H9 (cell line): ENCODE data around the gene LRRC27. TPM values are rescaled to one million over a fixed set of nuclear protein-coding genes. Genes with fewer than 3 reads are reported as not detected.

Experiments used
- DNase-seq: peaks from one replicate; pipeline ENCODE4 v3.0.0-alpha.2; 2017
- H2AFZ ChIP-seq: one replicate; pipeline ENCODE4 v1.6.1; 2013; ENCODE audit warnings: mild to moderate bottlenecking, low read length, control low read depth, moderate library complexity
- H2AK5ac ChIP-seq: 2 replicates; pipeline ENCODE4 v1.6.1; 2013; ENCODE audit warnings: low read length, control low read depth, mixed read lengths; ENCODE audit not compliant: insufficient read length
- H2BK120ac ChIP-seq: one replicate; pipeline ENCODE4 v1.6.1; 2013; ENCODE audit warnings: low read depth, mild to moderate bottlenecking, low read length, control low read depth, inconsistent platforms; ENCODE audit not compliant: poor library complexity, severe bottlenecking
- H2BK12ac ChIP-seq: 2 replicates; pipeline ENCODE4 v1.6.1; 2013; ENCODE audit warnings: low read length, control low read depth, mixed read lengths, low read depth; ENCODE audit not compliant: insufficient read length
- H2BK15ac ChIP-seq: 2 replicates; pipeline ENCODE4 v1.6.1; 2013; ENCODE audit warnings: low read depth, low read length, control low read depth
- H2BK20ac ChIP-seq: one replicate; pipeline ENCODE4 v1.6.1; 2013; ENCODE audit warnings: low read depth, mild to moderate bottlenecking, low read length, control low read depth, inconsistent platforms; ENCODE audit not compliant: poor library complexity, severe bottlenecking
- H2BK5ac ChIP-seq: 2 replicates; pipeline ENCODE4 v1.6.1; 2013; ENCODE audit warnings: low read length, control low read depth, mixed read lengths; ENCODE audit not compliant: insufficient read length
- H3K14ac ChIP-seq: 2 replicates; pipeline ENCODE4 v1.6.1; 2013; ENCODE audit warnings: low read length, control low read depth; ENCODE audit not compliant: insufficient read depth
- H3K18ac ChIP-seq: 2 replicates; pipeline ENCODE4 v1.6.1; 2013; ENCODE audit warnings: low read depth, mild to moderate bottlenecking, mixed read lengths, low read length, control low read depth; ENCODE audit not compliant: insufficient read length
- H3K23ac ChIP-seq: 2 replicates; pipeline ENCODE4 v1.6.1; 2013; ENCODE audit warnings: low read length, control low read depth, mixed read lengths, low read depth; ENCODE audit not compliant: insufficient read length
- H3K23me2 ChIP-seq: 2 replicates; pipeline ENCODE4 v1.6.1; 2013; ENCODE audit warnings: low read depth, mild to moderate bottlenecking, mixed read lengths, low read length, control low read depth; ENCODE audit not compliant: insufficient read length, poor library complexity, severe bottlenecking
- H3K27ac ChIP-seq: 2 replicates; pipeline ENCODE4 v1.5.1; 2013; ENCODE audit warnings: low read length, control low read depth, mixed read lengths, low read depth; ENCODE audit not compliant: insufficient read length
- H3K27me3 ChIP-seq: 2 replicates; pipeline ENCODE4 v1.6.1; 2013; ENCODE audit warnings: low read length, control low read depth, inconsistent platforms; ENCODE audit not compliant: insufficient read depth
- H3K4ac ChIP-seq: 2 replicates; pipeline ENCODE4 v1.6.1; 2013; ENCODE audit warnings: low read depth, mild to moderate bottlenecking, control low read depth, inconsistent platforms, low read length, moderate library complexity
- H3K4me1 ChIP-seq: 2 replicates; pipeline ENCODE4 v1.6.1; 2013; ENCODE audit warnings: low read length, control low read depth, inconsistent platforms; ENCODE audit not compliant: insufficient read depth
- H3K4me2 ChIP-seq: 2 replicates; pipeline ENCODE4 v1.6.1; 2013; ENCODE audit warnings: low read length, control low read depth, mixed read lengths; ENCODE audit not compliant: insufficient read length, insufficient read depth
- H3K56ac ChIP-seq: 2 replicates; pipeline ENCODE4 v1.6.1; 2013; ENCODE audit warnings: low read depth, mild to moderate bottlenecking, mixed read lengths, low read length, control low read depth; ENCODE audit not compliant: insufficient read length
- H3K79me1 ChIP-seq: 2 replicates; pipeline ENCODE4 v1.6.1; 2013; ENCODE audit warnings: low read depth, mild to moderate bottlenecking, moderate library complexity, low read length, control low read depth, inconsistent platforms; ENCODE audit not compliant: insufficient read depth, poor library complexity, severe bottlenecking
- H3K79me2 ChIP-seq: 2 replicates; pipeline ENCODE4 v1.6.1; 2013; ENCODE audit warnings: low read length, control low read depth, inconsistent platforms; ENCODE audit not compliant: insufficient read depth
- H3K9ac ChIP-seq: 2 replicates; pipeline ENCODE4 v1.6.1; 2013; ENCODE audit warnings: low read length, control low read depth, mixed read lengths; ENCODE audit not compliant: insufficient read length; ENCODE audit errors: extremely low read depth
- H3K9me3 ChIP-seq: one replicate; pipeline ENCODE4 v1.6.1; 2013; ENCODE audit warnings: low read depth, low read length, inconsistent platforms; ENCODE audit not compliant: control insufficient read depth
- H3T11ph ChIP-seq: one replicate; pipeline ENCODE4 v1.6.1; 2013; ENCODE audit warnings: mild to moderate bottlenecking, low read length, control low read depth, inconsistent platforms
- H4K20me1 ChIP-seq: one replicate; pipeline ENCODE4 v1.6.1; 2013; ENCODE audit not compliant: control insufficient read depth, insufficient read length, insufficient read depth
- H4K5ac ChIP-seq: 2 replicates; pipeline ENCODE4 v1.6.1; 2013; ENCODE audit warnings: low read depth, mild to moderate bottlenecking, mixed read lengths, low read length, control low read depth; ENCODE audit not compliant: insufficient read length
- H4K8ac ChIP-seq: replicated peaks from 2 replicates; pipeline ENCODE4 v1.6.1; 2013; ENCODE audit warnings: low read length, control low read depth, mixed read lengths, low read depth; ENCODE audit not compliant: insufficient read length
- H4K91ac ChIP-seq: 2 replicates; pipeline ENCODE4 v1.6.1; 2013; ENCODE audit warnings: low read depth, mild to moderate bottlenecking, moderate library complexity, mixed read lengths, low read length, control low read depth; ENCODE audit not compliant: insufficient read length
- H3K27ac Mint-ChIP-seq, 3 experiments: 2 replicates in 2 of 3; 3 replicates in 1 of 3; pipeline ENCODE4 v1.8.0; 2020 to 2021; ENCODE audit warnings: mixed read lengths in 3 of 3, mild to moderate bottlenecking in 1 of 3, moderate library complexity in 1 of 3
- H3K27me3 Mint-ChIP-seq: 2 replicates; pipeline ENCODE4 v1.8.0; 2021; ENCODE audit warnings: low read depth, mild to moderate bottlenecking, moderate library complexity, mixed read lengths
- H3K36me3 Mint-ChIP-seq, 3 experiments: 2 replicates in 2 of 3; 3 replicates in 1 of 3; pipeline ENCODE4 v1.8.0; 2020 to 2021; ENCODE audit warnings: low read depth in 3 of 3, mixed read lengths in 3 of 3; ENCODE audit not compliant: insufficient read depth in 1 of 3
- H3K4me1 Mint-ChIP-seq, 2 experiments: 2 replicates each; pipeline ENCODE4 v1.8.0; 2020; ENCODE audit warnings: mixed read lengths in 2 of 2
- H3K4me3 Mint-ChIP-seq, 2 experiments: 2 replicates in 1 of 2; 3 replicates in 1 of 2; pipeline ENCODE4 v1.8.0; 2020 to 2021; ENCODE audit warnings: mild to moderate bottlenecking in 2 of 2, mixed read lengths in 2 of 2, moderate library complexity in 1 of 2
- H3K9me3 Mint-ChIP-seq, 2 experiments: 2 replicates in 1 of 2; 3 replicates in 1 of 2; pipeline ENCODE4 v1.8.0; 2020; ENCODE audit warnings: mild to moderate bottlenecking in 2 of 2, mixed read lengths in 2 of 2, moderate library complexity in 1 of 2
- WGBS: extraction: QIAGEN DNeasy Blood & Tissue Kit; methylation state at CpG from one replicate; pipeline ENCODE4 v1.1.7; 2013; ENCODE audit warnings: missing lambda C conversion rate, low lambda C conversion rate, mixed read lengths; ENCODE audit not compliant: insufficient read length; ENCODE audit errors: extremely low coverage; 5-methylcytosine and 5-hydroxymethylcytosine counted together
- total RNA-seq: library from RNA; stranded (reverse); gene quantifications from 2 replicates; pipeline ENCODE4 v1.2.1, GENCODE V29; 2021
- TF ChIP-seq, protein P1 (sequence below): fragments of 200-600 bp; sonication (generic); conservative IDR thresholded peaks from 3 replicates; pipeline ENCODE4 v1.8.0; 2021; ENCODE audit warnings: antibody characterized with exemption, mild to moderate bottlenecking

Gene LRRC27
- total RNA-seq, 1 experiment from 2014 or later: 2.7 TPM

DNA sequence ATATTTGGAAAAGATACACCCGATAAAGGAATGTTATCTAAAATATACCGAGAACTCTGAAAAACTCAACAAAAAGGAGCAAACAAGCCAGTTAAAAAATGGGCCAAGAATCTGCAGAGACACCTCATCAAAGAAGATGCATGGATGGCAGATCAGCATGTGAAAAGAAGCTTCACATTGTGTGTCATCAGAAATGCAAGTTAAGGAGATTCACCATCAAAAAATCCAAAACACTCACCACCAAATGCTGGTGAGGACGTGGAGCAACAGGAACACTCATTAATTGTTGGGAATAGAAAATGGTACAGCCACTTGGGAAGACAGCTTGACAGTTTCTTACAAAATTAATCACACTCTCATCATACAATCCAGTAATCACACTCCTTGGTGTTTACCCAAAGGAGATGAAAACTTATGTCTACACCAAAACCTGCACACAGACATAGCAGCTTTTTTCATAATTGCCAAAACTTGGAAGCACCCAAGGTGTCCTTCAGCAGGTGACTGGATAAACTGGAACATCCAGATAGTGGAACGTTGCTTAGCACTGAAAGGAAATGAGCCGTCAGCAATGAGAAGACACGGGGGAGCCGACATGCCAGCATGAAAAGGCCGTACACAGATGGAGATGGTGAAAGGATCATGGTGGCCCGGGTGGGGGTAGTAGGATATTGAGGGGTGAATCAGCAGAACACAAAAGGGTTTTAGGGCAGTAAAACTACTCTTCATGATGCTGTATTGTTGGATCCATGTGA, 37.1 kb downstream of the LRRC27 start:
- H3T11ph ChIP-seq: no peak overlapping the region
- H4K5ac ChIP-seq: no peak overlapping the region
- H3K4me2 ChIP-seq: no peak overlapping the region
- no peak overlapping the region for H2AFZ ChIP-seq
- H3K4me1 Mint-ChIP-seq: peaks cover 26 to 39% of the 10 kb centered on the region in 2 experiments
- H3K27me3 Mint-ChIP-seq: peaks cover 3% of the 10 kb centered on the region
- no peak overlapping the region for H3K23ac ChIP-seq
- no peaks in the 10 kb centered on the region; a peak in 1 of 7 replicates for H3K36me3 Mint-ChIP-seq
- H3K4ac ChIP-seq: no peak overlapping the region
- no peak overlapping the region for H3K27ac Mint-ChIP-seq
- no peak overlapping the region for H4K8ac ChIP-seq
- no peaks in the 10 kb centered on the region for H3K23me2 ChIP-seq
- no peak overlapping the region for H2AK5ac ChIP-seq
- no peak overlapping the region for H2BK20ac ChIP-seq
- H3K9me3 ChIP-seq: no peaks in the 10 kb centered on the region
- no peaks in the 10 kb centered on the region for H3K79me1 ChIP-seq
- H3K14ac ChIP-seq: no peak overlapping the region
- TF ChIP-seq, protein P1, sequence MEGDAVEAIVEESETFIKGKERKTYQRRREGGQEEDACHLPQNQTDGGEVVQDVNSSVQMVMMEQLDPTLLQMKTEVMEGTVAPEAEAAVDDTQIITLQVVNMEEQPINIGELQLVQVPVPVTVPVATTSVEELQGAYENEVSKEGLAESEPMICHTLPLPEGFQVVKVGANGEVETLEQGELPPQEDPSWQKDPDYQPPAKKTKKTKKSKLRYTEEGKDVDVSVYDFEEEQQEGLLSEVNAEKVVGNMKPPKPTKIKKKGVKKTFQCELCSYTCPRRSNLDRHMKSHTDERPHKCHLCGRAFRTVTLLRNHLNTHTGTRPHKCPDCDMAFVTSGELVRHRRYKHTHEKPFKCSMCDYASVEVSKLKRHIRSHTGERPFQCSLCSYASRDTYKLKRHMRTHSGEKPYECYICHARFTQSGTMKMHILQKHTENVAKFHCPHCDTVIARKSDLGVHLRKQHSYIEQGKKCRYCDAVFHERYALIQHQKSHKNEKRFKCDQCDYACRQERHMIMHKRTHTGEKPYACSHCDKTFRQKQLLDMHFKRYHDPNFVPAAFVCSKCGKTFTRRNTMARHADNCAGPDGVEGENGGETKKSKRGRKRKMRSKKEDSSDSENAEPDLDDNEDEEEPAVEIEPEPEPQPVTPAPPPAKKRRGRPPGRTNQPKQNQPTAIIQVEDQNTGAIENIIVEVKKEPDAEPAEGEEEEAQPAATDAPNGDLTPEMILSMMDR: no peak
- H3K18ac ChIP-seq: no peak overlapping the region
- no peaks in the 10 kb centered on the region for H3K27me3 ChIP-seq
- no peak overlapping the region for H2BK5ac ChIP-seq
- peak overlapping the region in 1 of 2 experiments; percentile 35; a peak in 2 of 5 replicates for H3K4me3 Mint-ChIP-seq
- no peak overlapping the region for H3K56ac ChIP-seq
- no peak for DNase-seq
- H3K4me1 ChIP-seq: peaks cover 4% of the 10 kb centered on the region; the same call in 1 of the 2 replicates
- no peak overlapping the region for H3K27ac ChIP-seq
- peaks cover 3 to 4% of the 10 kb centered on the region in 2 experiments; a peak in 3 of 5 replicates for H3K9me3 Mint-ChIP-seq
- no CpG with 5 or more reads among the region's 9 CpGs for WGBS
- no peak overlapping the region for H2BK12ac ChIP-seq
- no peak overlapping the region for H4K91ac ChIP-seq
- no peaks in the 10 kb centered on the region for H3K79me2 ChIP-seq
- H2BK15ac ChIP-seq: no peak overlapping the region
- no peaks in the 10 kb centered on the region for H4K20me1 ChIP-seq
- no peak overlapping the region for H2BK120ac ChIP-seq
- no peak overlapping the region for H3K9ac ChIP-seq
